ENCODE results near the gene ZNF282. TPM values are rescaled to one million over a fixed set of nuclear protein-coding genes. Genes with fewer than 3 reads are reported as not detected.

The ZNF282 gene
- total and polyA plus RNA-seq, 9 of the 15 experiments (the other 6 are each of a cell fraction or from before 2014, with no cell fraction given): 0.76 to 58.6 (median 17.4) TPM

DNA sequence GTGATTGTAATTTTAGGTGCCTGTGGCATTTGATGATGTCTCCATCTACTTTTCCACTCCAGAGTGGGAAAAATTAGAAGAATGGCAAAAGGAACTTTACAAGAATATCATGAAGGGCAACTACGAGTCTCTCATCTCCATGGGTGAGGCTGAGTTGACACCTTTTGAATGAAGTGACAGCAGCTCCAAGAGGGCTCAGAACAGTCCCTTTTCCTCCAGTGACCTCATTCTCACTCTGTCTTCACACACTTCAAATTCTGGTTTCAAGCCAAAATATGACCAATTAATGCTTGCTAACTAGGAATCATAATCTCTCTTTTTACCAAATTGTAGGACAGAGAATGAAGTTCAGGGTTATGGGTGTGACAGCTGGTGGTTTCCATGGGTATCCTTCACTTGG is 29.2 kb upstream of the ZNF282 start:
- Histone ChIP-seq H3K9ac (ENCODE audit: insufficient read depth in 1 of 2, low read depth in 2 of 2, low read length in 2 of 2) (no peak overlapping the region), H3K9me3 (replicated peaks; ENCODE audit: control insufficient read depth, insufficient read depth, low read depth, low read length) (no peaks in the 10 kb centered on the region), H3K4me1 (replicated peaks in 1 of 2; ENCODE audit: control insufficient read depth in 2 of 2, insufficient read depth in 2 of 2, low read length in 2 of 2) (no peaks in the 10 kb centered on the region), H2AFZ (ENCODE audit: low read depth, low read length) (no peak overlapping the region), H4K20me1 (replicated peaks; ENCODE audit: control insufficient read depth, insufficient read depth, low read length) (no peaks in the 10 kb centered on the region), H3K4me3 (no peak overlapping the region), H3K9me1 (ENCODE audit: control insufficient read depth, insufficient read depth, low read length) (no peaks in the 10 kb centered on the region), H3K79me2 (ENCODE audit: control insufficient read depth, insufficient read depth, low read length) (no peaks in the 10 kb centered on the region), H3K4me2 (ENCODE audit: insufficient read depth, low read length) (no peak overlapping the region), H3K27me3 (ENCODE audit: control insufficient read depth in 2 of 2, insufficient read depth in 2 of 2, low read length in 2 of 2) (no peaks in the 10 kb centered on the region), H3K27ac (ENCODE audit: extremely low read depth, low read depth, low read length) (no peak overlapping the region), H3K36me3 (ENCODE audit: control insufficient read depth, insufficient read depth, low read length) (peaks cover 72% of the 10 kb centered on the region)
- intact Hi-C loops (cut with micrococcal nuclease): no loop called here
- in situ Hi-C loops (cut with MboI): no loop called here
- ATAC-seq: peak; percentile 29; the same call in 2 of the 3 replicates
- TF ChIP-seq ZNF584 (CRISPR knock-in tag; IDR thresholded peaks at IDR 0.05; ENCODE audit: low read depth) (no peak), HLTF (IDR thresholded peaks at IDR 0.05) (no peak), CEBPB (tag; IDR thresholded peaks at IDR 0.05) (no peak), ZNF561 (CRISPR knock-in tag; conservative IDR thresholded peaks at IDR 0.05) (no peak), GATAD2A (IDR thresholded peaks at IDR 0.05) (no peak), ZNF143 (CRISPR knock-in tag; IDR thresholded peaks at IDR 0.05) (no peak), ZNF696 (CRISPR knock-in tag; conservative IDR thresholded peaks at IDR 0.05) (no peak), CCNT2 (IDR thresholded peaks at IDR 0.05; ENCODE audit: borderline replicate concordance, extremely low read depth, insufficient read length, low read depth, low read length) (no peak), HOMEZ (CRISPR knock-in tag; IDR thresholded peaks at IDR 0.05) (no peak), PHF20 (IDR thresholded peaks at IDR 0.05; ENCODE audit: partially characterized antibody) (no peak), MCM2 (IDR thresholded peaks at IDR 0.05; ENCODE audit: low read depth) (no peak), ATF7 (IDR thresholded peaks at IDR 0.05) (no peak), SOX6 (IDR thresholded peaks at IDR 0.05) (no peak)
- TF ChIP-seq, protein P1, sequence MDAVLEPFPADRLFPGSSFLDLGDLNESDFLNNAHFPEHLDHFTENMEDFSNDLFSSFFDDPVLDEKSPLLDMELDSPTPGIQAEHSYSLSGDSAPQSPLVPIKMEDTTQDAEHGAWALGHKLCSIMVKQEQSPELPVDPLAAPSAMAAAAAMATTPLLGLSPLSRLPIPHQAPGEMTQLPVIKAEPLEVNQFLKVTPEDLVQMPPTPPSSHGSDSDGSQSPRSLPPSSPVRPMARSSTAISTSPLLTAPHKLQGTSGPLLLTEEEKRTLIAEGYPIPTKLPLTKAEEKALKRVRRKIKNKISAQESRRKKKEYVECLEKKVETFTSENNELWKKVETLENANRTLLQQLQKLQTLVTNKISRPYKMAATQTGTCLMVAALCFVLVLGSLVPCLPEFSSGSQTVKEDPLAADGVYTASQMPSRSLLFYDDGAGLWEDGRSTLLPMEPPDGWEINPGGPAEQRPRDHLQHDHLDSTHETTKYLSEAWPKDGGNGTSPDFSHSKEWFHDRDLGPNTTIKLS (IDR thresholded peaks at IDR 0.05; ENCODE audit: borderline replicate concordance, low read depth): no peak
- TF ChIP-seq, protein P2, sequence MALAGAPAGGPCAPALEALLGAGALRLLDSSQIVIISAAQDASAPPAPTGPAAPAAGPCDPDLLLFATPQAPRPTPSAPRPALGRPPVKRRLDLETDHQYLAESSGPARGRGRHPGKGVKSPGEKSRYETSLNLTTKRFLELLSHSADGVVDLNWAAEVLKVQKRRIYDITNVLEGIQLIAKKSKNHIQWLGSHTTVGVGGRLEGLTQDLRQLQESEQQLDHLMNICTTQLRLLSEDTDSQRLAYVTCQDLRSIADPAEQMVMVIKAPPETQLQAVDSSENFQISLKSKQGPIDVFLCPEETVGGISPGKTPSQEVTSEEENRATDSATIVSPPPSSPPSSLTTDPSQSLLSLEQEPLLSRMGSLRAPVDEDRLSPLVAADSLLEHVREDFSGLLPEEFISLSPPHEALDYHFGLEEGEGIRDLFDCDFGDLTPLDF (CRISPR knock-in tag; IDR thresholded peaks at IDR 0.05): no peak
- TF ChIP-seq, protein P3, sequence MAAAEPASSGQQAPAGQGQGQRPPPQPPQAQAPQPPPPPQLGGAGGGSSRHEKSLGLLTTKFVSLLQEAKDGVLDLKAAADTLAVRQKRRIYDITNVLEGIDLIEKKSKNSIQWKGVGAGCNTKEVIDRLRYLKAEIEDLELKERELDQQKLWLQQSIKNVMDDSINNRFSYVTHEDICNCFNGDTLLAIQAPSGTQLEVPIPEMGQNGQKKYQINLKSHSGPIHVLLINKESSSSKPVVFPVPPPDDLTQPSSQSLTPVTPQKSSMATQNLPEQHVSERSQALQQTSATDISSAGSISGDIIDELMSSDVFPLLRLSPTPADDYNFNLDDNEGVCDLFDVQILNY (CRISPR knock-in tag; IDR thresholded peaks at IDR 0.05): no peak
- BruUV-seq (replicated peaks): no TSS peak
- WGBS (ENCODE audit: insufficient coverage, low coverage, missing lambda C conversion rate): 76% methylated on average over 1 of the region's 1 CpG
- ChIA-PET POLR2A (interaction anchor here (0.6 to 2.2 kb wide), 5 partner anchors 11 to 41 kb away, joined by 3 to 8 read pairs (median 3); no protein-coding TSS in a partner anchor), CTCF (ENCODE audit: low intra/inter-chr PET ratio) (no interaction called here)
- FAIRE-seq: no peak
- no peak for DNase-seq (ENCODE audit: extremely low read depth in 1 of 4, low spot score in 3 of 4)
